ENCODE results near the gene TMEM163.

- TF ChIP-seq TAF1 (IDR thresholded peaks at IDR 0.05; ENCODE audit: low read depth), result no peak
- TF ChIP-seq REST (IDR thresholded peaks at IDR 0.05; ENCODE audit: low read depth), result no peak
These were observed 14.6 kb downstream of the TMEM163 start for GRCh38 chr2:134704173-134704572.
